Measurements from ENCODE around the gene UGCG.
A peak's percentile ranks its signal among the peaks of the same experiment; 100 is the strongest.
"Not testable (repeated sequence)": the region's sequence is repeated elsewhere in the genome, so short reads cannot be mapped to it uniquely, and the experiment has no call there.

The UGCG gene

DNA sequence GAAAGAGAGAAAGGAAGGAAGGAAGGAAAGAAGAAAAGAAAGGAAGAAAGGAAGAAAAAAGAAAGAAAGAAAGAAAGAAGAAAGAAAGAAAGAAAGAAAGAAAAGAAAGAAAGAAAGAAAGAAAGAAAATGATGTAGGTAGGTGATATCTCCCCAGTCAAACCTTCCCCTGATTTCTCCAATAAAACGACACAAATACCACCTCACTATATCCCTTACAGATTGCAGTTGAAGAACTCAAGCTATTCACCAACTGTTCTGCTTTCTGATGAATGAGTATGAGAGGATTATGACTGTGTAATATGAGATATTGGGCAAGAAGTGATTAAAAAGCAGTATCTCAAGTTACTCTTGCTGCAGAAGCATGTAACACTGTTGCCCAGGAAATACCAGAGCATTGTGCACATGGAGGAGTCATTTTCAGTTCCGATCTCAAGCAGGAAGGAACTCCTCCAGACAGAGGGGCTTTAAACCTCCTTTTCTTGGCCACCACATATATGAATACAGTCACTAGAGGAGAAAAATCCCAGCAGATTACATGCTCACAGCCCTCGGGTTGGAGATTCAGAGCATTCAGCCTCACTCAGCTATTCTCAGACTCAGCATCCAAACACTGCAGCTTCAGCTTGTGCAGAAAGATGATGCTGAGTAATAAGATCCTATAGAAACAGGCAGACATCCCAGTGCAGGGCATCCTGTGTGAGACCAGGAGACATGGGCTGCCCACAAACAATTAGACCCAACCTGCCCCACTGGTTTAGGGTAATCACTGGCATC, 61.4 kb downstream of the UGCG start:
- DNase-seq, result no peak

DNA sequence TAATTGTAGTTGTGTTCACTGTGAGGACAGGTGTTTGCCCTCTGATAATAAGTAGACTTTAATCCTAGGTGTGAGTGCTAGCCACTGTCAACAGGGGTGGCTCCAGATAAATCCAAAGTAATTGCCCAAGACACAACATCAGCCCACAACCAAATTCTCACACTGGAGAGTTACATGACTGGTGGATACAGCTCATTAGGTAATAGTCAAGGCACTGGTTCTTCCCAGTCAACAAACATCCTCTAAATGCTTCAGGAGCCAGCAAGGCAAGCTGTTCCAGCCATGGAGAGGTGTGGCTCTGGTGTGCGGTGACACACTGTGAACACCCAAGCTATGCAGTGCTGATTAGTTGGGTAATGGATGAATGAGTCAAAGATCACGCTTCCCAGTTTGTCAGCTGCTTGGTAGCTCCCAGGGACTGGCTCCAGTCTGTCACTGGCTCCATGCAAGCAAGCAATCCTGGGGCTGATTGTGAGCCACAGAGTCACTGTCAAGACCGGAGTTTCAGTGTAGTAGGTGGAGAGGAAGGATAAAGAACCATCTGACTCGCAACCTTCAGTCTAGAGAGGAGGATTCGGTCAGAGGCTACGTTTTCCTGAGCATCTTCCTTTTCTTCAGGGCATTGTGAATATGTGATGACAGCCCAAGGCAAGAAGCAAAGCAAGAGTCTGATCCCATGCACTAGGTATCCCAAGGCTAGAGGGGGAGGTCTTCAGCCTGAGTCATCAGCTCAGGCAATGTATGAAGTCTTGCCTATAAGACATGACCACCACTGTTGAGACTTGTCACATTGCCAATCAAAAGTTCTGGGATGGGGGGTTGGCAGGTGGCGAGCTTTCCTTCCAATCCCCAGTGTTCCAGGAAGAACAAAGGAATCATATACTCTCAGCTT, 63.1 kb downstream of the UGCG start:
- no peak for DNase-seq

DNA sequence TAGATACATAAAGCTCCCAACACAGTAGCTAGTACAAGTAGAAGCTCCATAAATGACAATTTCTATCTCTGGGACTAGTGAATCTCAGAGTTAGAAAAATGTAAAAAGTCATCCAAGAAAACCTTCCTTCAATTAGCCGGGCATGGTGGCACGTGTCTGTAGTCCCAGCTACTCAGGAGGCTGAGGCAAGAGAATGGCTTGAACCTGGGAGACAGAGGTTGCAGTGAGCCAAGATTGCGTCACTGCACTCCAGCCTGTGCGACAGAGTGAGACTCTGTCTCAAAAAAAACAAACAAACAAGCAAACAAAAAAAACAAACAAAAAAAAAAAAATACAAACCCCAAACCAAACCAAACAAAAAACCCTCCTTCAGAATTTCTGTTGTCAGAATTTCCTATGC, 63.9 kb downstream of the UGCG start:
- DNase-seq, result not testable (repeated sequence)

DNA sequence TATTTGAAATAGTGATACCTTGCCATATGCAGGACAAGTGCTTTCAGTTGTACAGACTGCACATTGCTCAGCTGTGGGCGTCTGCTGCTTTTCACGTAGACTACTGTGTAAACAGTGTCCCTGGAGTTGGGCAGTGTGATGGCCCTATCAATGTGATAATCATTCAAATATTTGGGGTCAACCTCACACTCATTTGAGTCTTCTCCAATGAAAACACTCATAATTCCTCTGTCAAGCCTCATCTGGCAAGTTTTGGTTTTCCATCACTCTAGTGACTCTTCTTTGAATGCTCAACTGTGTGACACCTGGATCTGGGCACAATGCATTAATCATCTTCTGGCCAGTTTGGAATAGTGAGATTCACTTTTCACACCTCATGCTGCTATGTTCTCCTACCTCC, 64.4 kb downstream of the UGCG start:
- no peak for DNase-seq

DNA sequence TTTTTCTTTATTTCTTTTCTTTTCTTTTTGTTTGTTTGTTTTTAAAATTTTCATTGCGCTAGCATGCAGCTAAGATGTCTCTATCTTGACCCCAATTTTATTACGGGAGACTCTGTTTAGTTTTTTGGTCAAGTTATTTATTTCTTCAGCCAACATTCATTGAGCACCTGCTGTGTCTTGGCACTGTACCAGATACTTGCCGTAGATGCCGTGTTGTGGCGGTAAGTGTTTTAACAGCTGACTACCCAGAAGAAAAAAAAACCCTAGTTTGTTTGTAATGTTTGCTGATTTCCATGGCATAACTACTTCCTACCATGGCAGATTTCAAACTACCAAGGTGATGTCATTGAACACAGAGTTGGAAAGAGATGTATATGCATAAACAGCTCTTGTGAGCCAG, 65.0 kb downstream of the UGCG start:
- DNase-seq, result no peak

DNA sequence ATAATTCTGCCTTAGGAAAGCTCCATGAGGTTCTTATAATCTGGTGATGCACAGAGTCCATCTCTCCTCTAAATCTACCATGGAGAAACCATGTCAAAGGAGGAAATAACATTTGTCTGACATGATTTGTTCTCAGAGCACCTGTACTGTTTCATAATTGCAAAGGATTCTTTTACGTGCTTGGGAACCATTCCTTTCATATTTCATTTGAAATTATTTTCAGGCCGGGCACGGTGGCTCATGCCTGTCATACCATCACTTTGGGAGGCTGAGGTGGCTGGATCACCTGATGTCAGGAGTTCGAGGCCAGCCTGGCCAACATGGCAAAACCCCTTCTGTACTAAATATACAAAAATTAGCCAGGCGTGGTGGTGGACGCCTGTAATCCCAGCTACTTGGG, 65.4 kb downstream of the UGCG start:
- DNase-seq, result no peak

DNA sequence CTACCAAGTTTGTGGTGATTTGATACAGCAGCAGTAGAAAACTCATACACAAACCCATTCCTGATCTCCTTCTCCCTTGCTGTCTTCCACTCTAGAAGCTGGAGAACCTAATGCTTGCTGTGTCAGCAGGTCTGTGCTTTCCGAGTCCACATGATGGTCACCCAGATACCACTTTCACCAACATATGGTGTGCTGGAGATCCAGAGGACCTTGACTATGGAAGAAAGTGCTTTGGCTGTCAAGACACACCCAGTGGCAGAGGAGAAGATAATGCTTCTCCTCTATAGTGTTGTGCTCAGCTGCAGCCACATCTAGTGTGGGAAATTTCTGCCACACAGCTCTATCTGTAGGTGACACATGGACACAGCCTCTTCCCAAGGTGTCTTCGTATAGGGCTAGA, 67.4 kb downstream of the UGCG start:
- no peak for DNase-seq

DNA sequence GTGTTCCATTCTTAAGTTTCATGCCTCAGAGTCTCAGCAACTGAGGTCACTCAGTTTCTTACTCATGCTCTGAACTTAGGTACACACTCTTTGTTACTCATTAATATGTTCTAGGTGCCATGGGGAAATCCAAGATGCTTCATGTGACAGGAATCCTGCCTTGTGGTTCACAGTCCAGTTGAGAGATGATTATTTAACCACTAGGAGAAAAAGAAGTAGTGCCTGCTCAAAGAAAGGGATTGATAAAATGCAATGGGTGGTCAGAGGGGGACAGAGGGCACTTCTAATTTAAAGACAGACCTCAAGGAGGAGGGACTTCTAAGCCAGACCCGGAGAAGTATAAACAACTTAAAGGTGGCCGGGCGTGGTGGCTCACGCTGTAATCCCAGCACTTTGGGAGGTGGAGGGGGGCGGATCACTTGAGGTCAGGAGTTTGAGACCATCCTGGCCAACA, 69.0 kb downstream of the UGCG start:
- peak; percentile 34 for DNase-seq

- no peak for DNase-seq
These were observed 69.6 kb downstream of the UGCG start for GRCh38 chr9:111966124-111966723.

- no peak for DNase-seq
These were observed 70.3 kb downstream of the UGCG start for GRCh38 chr9:111966861-111967291.

DNA sequence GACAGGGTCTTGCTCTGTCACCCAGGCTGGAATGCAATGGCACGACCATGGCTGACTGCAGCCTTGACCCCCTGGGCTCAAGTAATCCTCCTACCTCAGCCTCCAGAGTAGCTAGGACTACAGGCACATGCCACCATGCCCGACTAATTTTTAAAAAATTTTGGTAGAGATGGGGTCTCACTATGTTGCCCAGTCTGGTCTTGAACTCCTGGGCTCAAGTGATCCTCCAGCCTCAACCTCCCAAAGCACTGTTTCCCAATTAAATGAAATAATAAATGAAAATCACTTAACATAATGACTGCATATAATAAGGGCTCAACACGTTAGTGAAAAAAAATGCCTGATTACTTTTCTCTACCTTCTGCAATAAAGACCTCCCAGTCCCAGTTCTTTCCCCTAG, 71.0 kb downstream of the UGCG start:
- DNase-seq, result no peak

DNA sequence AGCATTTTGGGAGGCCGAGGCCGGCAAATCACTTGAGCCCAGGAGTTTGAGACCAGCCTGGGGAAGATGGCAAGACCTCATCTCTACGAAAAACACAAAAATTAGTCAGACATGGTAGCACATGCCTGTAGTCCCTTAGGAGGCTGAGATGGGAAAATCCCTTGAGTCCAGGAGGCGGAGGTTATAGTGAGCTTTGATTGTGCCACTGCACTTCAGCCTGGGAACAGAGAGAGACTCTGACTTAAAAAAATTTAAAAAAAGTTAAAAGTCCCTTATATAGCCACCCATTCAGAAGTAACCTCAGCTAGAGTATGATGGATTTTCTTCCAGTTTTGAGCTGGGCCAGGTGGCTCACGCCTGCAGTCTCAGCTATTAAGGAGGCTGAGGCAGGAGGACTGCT, 72.4 kb downstream of the UGCG start:
- no peak for DNase-seq

- no peak for DNase-seq
These were observed 73.0 kb downstream of the UGCG start for GRCh38 chr9:111969622-111970021.

DNA sequence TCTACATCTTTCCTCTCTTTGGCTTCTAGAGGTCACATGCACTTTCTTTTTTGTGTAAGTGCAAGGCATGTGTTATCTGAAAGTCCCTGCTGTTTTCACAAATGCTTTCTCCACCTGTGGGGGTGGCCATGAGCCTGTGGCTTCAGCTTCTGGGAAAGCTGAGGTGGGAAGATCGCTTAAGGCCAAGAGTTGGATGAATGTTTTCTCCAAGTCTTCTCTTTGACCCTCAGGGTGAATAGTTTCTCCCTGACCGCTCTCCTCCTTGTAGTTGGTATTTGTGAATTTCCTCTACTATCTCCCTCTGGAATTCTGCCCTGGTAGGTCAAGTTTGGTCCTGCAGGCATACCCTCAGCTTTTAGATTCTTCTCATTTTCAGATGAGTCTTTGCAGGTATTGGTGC, 74.2 kb downstream of the UGCG start:
- no peak for DNase-seq

DNA sequence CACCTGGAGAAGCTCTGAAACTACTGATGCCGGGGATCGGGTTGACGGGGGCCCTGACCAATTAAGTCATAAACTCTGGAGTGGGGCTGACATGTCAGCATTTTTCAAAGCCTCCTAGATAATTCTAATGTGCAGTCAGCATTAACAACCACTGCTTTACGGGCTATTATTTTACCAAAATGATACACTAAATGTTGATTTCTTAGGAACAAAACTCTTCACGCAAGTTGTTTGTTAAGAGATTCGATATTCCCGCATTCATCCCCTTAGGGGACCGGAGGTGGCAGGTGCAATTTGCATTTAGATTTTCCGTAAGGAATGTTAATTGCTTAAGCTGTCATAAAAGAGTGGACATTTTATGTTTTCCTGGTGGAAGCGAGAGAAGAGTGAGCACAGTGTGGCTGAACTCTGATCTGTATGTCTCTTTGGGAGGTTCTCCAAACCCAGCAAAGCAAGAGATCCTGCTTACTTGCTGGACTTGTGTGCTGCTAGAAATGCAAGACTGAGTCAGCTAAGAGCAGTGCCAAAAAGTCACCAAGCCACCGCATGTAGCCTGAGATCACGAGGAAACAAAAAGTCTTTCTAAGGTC, 77.6 kb downstream of the UGCG start:
- no peak for DNase-seq

GRCh38 chr9:111975709-111976108, 79.1 kb downstream of the UGCG start:
- DNase-seq, result peak; percentile 34

DNA sequence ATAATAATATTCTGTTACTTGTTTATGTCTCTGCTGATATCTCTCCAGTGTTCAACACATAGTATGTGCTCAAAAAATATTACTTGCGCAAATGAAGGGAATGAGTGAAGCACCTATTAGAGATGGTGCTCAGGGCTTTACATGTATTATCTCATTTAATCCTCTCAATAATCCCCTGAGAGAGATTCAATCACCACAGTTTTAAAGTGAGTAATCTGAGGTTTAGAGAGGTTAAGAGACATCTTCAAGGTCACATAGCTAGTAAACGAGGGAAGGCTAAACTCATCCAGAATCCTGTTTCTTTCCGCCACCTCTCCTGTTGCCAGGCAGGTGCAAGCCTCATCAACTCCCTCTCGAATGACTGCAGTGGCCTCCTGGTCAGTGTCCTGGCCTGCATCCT, 82.0 kb downstream of the UGCG start:
- no peak for DNase-seq

GRCh38 chr9:111979561-111979960, 82.9 kb downstream of the UGCG start:
- DNase-seq, result peak; percentile 37

- no peak for DNase-seq
These were observed 83.8 kb downstream of the UGCG start for GRCh38 chr9:111980398-111980797.

GRCh38 chr9:111983484-111983908, 86.9 kb downstream of the UGCG start:
- DNase-seq, result no peak

DNA sequence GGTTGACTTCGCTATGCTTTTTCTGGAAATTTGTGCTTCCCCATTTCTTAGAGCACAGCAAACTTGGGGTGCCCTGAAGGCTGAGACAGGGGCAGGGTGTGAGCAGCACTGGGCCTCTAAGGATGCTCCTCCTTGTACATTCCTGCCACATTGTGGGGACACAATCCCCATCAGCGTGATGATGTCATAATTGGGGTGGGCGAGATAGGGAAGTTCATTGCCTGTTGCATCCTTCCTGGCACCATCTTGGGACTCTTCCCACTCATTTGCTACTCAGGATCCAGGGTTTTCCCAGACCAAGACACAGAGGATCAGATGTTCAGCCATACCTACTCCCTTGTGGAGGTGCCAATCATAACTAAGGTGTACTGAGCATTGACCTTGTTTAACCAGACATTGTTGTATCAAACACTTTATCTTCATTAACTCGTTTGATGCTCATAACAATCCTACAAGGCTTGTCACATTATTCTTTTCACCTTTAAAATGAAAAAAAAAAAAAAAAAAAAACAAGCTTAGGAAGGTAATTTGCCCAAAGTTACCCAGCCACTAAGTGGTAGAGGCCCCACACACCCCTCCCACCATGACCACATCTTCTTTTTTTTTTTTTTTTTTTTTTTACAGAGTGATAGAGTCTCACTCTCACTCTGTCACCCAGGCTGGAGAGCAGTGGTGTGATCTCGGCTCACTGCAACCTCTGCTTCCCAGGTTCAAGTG, 87.6 kb downstream of the UGCG start:
- no peak for DNase-seq
